Stimulated activated CD4-positive, alpha-beta T cell treated with anti-CD3 and anti-CD28 coated beads, Interleukin-15, amount 100 ng/mL, for 48 hours (primary cell): ENCODE data around the gene UBASH3B.

ENCODE experiments used
- DNase-seq, 2 donors: peaks; one replicate each; pipeline ENCODE4 v3.0.0-alpha.2; 2020; ENCODE audit warnings: low read depth in 2 of 2

Gene UBASH3B

DNA sequence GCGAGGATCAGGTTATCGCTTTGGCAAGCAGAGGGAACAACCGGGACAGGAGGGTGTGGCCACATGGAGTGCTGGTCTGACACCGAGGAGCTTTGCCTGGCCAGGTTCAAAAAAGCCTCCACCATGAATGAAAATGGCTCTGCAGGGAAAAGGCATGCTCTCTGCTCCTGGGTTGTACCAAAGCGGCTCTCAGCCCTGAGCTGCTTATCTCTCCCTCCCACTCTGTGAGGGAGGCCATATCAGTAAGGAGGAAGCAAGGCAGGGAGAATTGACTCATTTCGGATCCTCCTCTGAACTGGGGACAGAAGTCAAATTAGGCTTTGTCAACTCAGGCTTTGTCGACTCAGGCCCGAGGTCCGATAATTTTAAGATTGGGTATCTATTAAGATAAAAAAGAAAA lies 99.9 kb downstream of the UBASH3B start:
- DNase-seq, result no peak

DNA sequence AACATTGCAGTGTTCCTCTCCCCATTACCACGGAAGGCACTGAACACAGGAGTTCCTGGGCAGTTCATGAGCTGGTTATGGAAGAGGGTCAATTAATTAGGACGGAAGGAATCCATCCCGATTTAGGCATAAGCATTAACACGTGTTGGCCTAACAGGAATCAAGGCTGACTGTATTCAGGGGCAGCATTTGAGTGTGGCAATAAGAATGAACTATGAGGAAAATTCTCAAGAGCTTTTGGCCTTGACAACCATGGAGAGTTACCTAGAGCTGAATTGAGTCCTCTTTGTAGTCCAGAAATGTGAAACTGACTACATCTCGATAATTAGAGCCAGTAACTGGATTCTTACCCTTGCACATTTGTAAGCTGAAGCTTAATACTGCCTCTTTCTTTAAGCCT lies 100.4 kb downstream of the UBASH3B start:
- no peak for DNase-seq

GRCh38 chr11:122756417-122756816 lies 100.9 kb downstream of the UBASH3B start:
- DNase-seq, result no peak

- no peak for DNase-seq
Measured at GRCh38 chr11:122757201-122757600, 101.7 kb downstream of the UBASH3B start.

DNA sequence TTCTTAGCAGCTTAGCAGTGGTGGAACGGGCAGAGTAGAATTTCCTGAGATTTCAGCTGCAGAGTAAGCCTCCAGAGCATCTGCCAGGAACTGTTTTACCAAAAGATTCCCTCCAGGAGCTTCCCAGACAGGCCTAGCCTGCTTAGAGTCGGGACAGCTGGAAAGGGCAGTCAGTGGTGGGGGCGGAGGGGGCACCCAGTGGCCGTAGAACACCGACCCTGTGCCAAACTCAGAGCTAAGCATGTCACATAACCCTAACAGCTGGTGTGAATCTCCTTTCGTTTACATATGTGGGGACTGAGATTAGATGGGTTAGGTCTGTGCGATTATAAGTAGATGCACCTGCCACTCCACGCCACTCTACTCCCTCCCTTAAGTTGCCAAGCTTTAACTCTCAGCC lies 102.8 kb downstream of the UBASH3B start:
- DNase-seq, result no peak

DNA sequence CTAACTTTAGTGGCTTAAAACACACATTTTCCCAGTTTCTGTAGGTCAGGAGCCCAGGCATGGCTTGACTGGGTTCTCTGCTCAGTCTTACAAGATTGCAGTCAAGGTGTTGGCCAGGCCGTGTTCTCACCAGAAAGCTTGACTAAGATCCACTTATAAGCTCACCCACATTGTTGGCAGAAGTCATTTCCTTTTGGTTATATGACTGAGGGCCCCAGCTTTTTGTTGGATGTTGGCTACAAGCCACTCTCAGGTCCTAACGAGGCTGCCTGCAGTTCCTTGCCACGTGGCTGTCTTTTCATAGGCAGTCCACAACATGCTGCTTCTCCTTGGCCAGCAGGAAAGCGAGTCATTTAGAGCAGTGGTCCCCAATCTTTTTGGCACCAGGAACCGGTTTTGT lies 103.5 kb downstream of the UBASH3B start:
- DNase-seq, result no peak

DNA sequence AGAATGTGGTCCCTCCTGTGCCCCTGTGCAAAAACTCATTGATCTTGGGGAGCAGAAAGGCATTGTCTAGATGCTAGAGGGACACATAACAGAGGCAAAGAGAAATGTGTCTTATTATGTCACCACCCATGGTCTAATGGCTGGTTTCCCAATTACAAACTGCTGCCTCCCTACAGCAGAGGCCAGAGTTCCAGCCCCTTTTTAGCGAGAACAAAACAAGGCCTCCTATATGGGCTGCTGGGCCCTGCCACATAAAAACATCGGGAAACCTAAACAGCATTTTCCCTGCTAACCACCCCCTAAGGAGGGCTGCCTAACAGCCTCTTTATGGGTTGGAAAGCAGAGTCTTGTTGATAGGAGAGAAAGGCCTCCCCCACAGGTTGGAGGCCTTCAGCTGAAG lies 107.6 kb downstream of the UBASH3B start:
- DNase-seq, result no peak

GRCh38 chr11:122764371-122765090 lies 109.0 kb downstream of the UBASH3B start:
- no peak for DNase-seq

DNA sequence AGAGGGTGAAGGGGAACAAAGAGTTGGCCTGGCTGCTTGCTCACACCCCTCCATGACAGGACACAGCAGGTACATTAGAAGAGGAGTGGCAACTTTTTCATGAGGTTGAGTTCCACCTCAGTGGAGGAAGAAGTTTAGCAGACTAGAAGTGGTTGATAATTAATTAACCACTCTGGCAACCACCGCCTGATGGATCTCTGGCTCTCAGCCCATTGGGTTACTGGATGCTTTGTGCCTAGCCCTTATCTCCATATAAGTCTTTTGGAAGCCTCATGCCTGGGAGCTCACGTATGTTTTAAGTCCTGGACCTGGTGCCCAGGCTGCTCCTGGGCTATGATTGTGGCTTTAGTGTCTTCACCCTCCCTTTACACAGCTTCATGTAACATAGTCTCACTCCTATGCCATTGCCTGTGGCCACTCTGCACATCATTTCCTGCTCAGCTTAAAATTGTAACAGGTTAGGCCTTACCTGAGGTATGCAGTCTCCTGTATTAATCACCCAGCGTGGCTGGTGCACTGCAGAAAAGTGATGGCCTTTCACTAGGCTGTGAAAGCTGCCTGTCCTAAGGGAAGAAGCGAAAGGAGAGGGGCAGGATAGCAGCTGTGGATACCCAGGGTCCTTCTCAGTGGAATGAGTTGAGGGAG lies 110.1 kb downstream of the UBASH3B start:
- DNase-seq, result no peak

DNA sequence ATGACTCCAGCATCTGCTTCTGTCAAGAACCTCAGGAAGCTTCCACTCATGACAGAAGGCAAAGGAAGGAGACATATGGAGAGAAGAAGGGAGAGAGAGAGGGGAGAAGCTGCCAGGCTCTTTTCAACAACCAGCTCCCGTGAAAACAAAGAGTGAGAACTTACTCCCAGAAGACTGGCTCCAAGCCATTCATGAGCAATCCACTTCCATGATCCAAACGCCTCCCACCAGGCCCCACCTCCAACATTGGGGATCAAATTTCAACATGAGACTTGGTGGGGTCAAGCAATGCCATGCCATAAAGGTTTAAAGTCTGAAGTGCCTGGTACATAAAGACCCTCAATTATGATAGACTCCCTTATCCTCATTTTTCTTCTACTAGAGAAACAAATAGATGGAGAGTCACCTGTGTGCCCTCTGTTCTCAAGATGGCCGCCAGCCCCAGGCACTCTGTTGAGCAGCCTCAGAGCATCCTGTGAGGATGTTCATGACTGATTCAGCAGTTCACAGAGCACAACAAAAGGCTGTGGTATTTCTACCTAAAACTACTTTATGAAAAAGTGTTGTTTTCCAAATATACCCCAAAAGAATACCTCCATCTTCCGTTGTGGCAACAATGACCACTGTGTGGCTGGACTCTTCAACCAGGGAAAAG lies 113.7 kb downstream of the UBASH3B start:
- no peak for DNase-seq

DNA sequence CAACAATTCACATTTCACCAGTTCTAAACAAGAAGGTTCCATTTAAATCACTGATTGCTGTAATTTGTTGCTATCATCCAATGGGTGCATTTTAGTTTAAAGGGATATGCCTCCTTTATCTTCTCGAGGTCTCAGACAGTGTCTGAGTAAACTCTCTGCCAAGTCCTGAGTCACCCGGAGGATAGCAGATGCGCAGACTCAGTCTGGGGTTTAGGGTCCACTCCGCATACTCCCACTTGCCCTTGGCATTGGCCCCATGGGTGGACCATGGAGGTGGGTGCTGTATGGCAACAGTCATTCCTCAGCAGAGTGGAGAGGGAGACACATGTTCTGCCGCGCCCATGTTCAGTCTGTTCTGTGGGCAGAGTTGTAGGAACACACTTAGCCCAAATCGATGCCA lies 117.4 kb downstream of the UBASH3B start:
- no peak for DNase-seq

DNA sequence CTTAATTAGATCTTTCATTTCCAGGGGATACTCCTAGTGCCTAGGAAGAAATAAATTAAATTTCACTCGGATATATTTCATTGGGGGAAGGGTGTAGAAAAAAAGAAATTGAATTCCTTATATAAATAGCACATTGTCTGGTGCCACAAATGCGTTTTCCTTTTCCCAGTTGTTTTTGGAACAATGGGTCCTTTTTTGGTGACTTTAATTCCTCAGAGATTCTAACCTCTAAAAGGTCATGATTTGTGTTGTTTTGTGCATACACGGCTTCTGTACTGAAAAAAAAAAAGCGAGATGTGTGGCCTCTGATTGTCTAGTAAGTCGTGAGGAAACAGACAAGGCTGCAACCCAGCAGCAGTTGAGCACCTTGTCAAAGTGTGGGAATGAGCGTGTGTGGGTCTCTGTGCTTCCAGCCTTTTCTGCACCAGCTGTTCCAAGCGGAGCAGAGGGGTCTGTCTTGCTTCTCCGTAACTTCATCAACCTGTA lies 118.3 kb downstream of the UBASH3B start:
- no peak for DNase-seq

DNA sequence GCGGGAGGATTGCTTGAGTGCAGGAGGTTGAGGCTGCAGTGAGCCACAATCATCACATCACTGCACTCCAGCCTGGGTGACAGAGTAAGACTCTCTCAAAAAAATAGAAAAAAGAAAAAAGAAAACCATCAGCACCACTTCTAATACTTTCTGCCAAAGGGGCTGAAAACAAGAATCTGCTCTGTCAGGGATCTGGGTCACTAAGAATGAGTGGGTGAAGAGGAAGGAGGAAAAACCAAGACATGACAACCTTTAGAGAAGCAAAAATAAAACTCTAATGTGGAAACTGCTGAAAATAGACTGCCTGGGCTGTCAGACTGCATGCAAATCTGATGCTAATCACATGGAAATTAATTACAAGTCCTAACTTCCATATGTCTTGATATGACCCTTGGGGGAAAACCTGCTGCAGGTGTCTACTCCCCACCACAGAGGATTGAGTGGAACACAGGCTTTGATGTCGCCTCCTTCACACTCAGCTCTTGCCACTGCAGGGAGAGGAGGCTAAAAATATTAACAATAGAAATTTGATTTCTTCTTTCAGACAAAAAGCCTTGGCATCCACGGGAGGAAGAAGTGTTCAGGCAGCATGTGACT lies 120.3 kb downstream of the UBASH3B start:
- no peak for DNase-seq

DNA sequence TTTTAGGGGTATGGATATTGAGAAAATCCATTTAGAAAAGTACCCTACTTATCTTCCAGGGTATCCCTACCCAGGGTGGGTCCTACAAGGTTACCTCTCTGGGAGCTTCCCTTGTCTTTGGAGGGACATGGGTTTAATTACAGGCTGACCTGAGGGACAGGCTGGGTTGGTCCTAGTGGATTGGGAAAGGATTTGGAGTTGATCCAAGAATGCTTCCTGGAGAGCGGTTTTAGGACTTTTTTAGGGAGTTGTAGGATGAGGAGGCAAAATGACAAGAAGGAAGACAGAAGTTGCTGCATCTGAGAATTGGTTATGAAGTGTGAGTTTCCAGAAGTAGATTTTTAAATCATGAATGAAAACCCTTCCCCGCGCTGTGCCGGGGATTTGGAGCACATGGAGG lies 121.0 kb downstream of the UBASH3B start:
- no peak for DNase-seq

GRCh38 chr11:122777343-122777742 lies 121.8 kb downstream of the UBASH3B start:
- DNase-seq, result no peak

DNA sequence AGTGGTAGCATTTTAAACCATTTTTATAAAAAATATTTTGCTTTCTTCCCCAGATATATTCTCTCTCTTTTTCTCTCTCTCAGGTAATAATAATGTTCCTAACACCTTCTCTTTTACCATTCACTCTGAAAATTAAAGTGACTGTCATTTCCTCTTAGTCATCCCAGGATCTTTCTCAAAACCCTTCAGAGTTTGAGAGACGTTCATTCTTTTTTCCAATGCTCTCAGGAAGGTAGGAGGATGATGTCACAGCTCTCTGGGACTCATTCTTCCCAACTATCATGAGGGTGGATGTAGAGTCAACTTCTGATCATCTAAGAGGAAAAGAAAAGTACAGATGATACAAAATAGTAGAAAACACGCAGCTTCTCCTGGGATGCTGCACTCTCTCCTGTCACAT lies 122.6 kb downstream of the UBASH3B start:
- DNase-seq, result no peak

GRCh38 chr11:122779047-122779629 lies 123.6 kb downstream of the UBASH3B start:
- DNase-seq, result no peak

- no peak for DNase-seq
Measured at GRCh38 chr11:122780296-122780949, 124.9 kb downstream of the UBASH3B start.

GRCh38 chr11:122781378-122782195 lies 126.1 kb downstream of the UBASH3B start:
- DNase-seq, result peak; percentile 53 to 66

DNA sequence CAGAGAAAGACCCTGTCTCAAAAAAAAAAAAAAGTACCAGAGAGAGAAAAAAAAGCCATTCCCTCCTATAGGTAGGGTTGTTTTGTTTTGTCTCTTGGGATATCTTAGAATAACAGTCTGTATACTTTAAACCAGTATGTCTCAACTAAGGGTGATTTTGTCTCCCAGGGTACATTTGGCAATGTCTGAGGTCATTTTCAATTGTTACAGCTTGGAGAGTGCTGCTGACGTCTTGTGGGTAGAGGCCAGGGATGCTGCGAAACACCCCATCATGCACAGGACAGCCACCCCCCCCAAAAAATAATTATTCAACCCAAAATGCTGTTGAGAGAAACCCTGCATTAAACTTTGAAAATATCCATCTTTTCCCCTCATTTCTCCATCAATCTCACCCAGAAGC lies 126.7 kb downstream of the UBASH3B start:
- DNase-seq, result no peak
